NCI-H1417 treated with DMSO at 0.1 percent for 48 hours (cell line): Measurements from ENCODE around the gene MARF1.
"Not testable (repeated sequence)": the region's sequence is repeated elsewhere in the genome, so short reads cannot be mapped to it uniquely, and the experiment has no call there.

ENCODE experiments used
- DNase-seq: peaks from one replicate; lab custom pipeline; 2025; lab: John Stamatoyannopoulos, UW

Gene MARF1

DNA sequence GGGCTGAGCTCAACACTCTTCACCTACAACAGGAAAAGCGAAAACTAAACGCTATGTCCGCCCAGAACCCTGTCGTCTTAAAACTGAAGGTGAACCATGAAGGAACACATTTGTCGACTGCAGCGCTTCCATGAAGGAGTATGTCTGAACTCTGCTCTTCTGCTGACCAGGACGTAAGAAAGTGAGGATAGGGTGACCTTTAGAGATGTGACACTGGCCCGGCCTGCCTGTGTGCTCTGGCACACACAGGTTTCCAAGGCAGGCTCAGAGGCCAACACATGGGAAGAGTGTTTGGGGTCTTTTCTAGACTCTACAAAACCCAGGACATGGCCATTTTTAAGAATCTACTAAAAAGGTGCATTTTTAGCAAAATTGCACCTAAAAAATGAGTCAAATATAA is 21.1 kb downstream of the MARF1 start:
- DNase-seq, result no peak

DNA sequence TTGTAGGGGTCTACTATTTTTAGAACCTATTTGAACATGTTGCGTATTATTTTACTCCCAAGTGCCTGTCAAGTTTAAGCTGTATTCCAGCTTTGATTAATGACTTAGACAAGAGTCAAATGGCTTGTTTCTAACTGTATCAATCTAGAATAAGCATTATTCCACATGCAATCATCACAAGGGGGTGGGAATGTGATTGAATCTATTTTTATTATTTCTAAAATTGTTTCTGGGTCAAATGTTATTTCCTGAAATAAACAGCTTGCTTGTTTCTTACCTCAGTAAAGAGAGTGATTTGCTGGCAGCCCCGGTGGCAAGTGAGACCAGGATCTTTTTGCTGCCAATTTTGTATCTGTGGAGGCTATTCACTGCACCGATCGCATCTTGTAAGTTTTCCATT is 21.5 kb downstream of the MARF1 start:
- no peak for DNase-seq

DNA sequence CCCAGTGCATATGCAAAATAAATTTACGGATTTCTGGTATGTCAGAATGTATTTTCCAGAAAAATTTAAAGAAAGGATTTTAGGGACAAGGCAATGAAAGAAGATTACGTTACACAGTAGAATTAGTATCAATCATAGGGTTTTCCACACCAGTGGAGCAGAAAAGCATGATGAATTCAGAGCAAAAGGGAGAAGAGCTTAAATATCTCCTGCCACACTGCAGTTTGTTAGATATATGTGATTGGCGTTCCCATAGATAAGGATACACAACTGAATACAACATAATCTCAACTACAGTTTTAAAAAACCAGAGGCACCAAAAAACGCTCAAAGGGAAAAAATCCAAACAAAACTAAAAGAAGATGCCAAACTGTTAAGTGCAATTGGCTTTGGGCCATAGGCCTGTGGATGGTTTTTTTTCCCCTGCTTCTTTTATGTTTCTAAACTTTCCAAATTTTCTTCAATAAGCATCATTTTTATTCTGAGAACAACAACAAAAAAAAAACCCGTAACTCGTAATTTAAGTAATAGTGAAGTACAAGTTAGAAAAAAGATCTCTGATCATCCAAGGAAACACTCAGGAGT is 22.3 kb downstream of the MARF1 start:
- no peak for DNase-seq

DNA sequence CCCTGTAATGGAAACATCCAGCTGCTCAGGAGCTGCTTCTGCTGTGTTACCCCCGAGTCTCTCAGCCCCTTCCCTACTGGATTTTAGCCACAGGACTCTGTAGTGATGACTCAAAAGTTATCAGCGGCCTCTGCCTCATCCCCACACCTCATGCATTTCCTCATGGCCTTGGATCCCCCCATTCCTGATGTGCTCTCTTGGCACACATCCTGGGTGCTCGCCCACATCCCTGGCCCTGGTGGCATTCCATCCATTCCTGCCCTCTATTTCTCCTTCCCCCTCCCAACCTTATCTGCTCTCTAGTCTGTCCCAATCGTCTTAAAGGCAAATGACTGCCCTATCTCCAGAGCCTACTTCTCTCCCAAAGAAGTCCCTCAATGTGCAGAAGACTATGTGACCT is 24.6 kb downstream of the MARF1 start:
- no peak for DNase-seq

DNA sequence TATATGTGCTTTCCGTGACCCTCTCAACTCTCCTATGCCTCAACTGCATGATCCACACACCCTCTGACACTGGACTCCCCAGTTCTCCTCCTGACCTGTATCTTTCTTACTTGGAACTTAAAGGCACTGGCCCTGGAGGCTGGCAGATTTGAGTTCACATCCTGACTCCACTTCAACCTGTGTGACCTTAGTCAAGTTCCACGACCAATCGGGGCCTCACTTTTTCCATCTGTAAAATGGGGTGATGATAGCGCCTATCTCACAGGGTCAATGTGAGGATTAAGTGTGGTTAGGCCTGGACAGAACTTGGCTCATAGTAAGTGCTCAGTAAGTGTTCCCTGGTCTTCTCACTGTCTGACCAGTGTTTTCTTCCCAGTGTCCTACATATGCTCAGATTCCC is 25.1 kb downstream of the MARF1 start:
- DNase-seq, result no peak

DNA sequence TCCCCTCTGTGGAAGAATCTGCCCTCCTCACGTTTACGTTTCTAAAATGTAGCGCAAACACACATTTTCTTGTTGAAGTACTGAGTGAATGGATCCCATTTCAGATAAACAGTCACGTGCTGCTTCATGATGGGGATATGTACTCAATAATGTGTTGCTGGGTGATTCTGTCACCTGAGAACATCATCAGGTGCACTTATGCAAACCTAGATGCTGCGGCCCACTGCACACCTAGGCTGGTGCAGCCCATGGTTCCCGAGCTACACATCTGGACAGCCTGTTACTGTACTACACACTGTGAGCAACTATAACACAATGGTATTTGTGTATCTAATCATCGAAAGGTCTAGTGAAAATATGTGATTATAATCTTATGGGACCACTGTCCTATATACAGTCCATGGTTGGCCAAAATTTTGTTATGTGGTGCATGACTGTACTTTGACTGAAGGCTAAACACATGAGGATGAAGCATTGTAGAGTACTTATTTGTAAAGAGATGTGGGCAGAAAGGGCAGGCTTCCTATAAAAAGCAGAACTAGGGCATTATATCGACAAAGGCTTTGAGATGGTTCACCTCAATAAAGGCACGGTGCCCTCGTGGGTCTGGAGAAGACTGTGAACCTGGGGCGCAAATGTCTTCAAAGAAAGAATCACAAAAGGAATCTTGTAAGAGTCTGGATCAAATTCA is 26.3 kb downstream of the MARF1 start:
- DNase-seq, result no peak

DNA sequence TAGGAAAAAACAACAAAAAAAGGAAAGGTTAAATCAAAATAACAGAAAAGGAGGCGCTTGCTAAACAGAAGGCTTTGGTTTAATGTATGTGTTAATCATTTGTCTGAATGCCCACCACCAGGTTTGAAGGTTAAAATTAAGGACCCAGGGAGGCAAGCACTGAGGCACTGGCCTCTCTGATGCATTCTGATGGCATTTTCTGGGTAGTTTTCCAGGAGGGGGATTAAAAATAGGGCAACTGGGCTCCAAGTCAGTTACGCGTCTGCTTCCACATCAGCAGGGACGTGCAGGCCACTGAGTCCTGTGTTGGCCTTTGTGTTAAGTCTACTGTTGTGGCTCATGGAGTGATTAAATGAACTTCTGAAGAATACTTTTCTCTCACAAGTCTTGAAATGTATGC is 26.9 kb downstream of the MARF1 start:
- no peak for DNase-seq

DNA sequence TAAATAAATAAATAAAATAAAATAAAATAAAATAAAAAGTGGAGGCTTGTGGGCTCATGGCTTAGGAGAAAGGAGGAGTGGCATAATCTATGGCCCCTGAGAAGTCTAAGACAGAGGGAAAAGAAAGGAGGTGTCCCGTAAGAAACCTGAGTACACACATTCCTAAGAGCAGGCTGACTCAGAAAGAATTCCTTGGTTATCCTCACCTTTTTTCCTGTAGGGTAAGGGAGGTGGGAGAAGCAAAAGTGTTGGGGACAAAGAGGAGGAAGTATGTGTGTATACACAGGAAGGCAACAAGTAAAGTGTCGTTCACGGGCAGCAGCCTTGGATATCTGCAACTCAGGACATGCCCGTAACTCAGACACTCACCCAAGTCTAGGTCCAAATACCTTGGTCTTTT is 29.3 kb downstream of the MARF1 start:
- no peak for DNase-seq

DNA sequence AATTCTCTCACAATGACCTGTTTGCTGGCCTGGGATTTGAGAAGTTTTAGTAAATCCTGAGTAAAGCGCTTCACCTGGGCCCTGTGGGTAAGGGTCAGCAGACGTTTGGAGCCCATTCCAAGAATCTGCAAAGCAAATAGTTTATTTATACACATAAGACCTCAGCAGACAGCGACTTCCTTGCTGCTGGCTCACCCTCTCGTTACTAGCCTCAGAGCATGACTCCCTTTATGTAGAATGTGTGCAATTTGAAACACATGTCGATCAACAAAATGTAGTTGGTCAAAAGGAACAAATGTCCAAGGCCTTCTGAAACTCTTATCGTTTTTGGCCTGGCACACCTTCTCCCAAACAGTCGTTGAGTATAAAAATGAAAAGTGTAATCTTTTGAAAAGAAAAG is 31.3 kb downstream of the MARF1 start:
- no peak for DNase-seq

DNA sequence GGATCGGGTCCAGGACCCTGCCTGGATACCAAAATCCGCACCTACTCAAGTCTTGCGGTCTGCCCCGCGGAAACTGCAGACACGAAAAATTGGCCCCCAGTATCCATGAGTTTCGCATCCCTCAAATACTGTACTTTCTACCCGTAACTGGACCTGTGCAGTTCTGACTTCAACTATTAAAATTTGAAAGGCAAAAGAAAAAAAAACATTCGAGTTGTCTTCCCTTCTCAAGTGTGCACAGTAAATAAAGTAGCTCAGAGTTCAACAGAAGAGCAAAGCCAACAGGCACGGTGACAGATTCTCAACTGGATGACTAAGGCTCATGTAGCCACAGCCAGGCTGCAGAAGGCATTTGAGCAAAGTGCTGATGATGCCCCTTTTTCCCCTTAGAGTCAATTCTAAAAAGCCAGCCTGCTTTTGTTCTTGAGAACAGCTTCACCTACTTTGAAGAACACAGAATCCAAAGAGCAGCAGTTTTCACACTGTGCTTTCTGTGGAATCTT is 32.5 kb downstream of the MARF1 start:
- no peak for DNase-seq

DNA sequence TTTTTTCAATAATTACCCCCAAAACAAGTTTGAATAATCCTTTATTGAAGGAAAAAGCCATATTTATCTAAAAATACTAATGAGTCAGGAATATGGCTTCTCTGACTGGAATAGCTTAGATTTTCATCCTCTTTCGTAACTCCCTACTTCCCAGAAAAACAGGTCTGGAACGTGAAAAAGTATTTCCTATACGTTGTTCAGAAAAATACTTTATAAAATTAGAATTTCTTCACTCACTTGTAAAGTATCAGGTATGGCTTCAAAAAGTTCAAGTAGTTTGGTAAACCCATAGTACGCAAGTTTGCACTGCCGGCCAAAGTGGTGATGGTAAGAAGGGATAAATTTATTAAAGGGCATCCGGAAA is 33.7 kb downstream of the MARF1 start:
- no peak for DNase-seq

DNA sequence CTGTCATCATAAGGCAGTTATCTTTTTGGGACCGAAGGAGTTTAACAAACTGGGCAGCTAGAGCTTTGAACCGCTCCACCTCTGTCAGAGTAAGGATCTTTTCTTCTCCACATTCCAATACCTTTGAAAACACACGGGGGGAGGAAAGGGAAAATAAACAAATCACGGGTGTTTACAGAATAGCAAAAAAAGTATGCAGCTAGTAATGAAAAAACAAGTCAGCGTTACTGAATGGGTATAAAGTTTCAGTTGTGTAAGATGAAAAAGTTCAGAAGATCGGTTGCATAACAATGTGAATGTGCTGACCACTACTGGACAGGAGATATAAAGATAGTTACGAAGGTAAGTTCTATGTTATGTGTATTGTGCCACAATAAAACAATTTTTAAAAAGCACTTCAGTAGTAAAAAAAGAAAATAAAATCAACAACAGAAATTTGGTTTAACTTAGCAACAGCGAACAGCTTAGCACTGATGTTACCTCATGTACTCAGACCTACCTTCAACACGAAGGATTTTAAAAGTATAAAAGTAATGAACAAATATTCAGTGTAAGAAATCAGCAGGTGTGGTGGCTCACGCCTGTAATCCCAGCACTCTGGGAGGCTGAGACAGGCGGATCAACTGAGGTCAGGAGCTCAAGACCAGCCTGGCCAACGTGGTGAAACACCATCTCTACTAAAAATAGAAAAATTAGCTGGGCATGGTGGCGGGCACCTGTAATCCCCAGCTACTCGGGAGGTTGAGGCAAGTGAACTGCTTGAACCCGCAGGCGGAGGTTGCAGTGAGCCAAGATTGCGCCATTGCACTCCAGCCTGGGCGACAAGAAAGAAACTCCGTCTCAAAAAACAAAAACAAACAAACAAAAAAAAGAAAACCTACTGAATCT is 34.3 kb downstream of the MARF1 start:
- DNase-seq, result no peak

DNA sequence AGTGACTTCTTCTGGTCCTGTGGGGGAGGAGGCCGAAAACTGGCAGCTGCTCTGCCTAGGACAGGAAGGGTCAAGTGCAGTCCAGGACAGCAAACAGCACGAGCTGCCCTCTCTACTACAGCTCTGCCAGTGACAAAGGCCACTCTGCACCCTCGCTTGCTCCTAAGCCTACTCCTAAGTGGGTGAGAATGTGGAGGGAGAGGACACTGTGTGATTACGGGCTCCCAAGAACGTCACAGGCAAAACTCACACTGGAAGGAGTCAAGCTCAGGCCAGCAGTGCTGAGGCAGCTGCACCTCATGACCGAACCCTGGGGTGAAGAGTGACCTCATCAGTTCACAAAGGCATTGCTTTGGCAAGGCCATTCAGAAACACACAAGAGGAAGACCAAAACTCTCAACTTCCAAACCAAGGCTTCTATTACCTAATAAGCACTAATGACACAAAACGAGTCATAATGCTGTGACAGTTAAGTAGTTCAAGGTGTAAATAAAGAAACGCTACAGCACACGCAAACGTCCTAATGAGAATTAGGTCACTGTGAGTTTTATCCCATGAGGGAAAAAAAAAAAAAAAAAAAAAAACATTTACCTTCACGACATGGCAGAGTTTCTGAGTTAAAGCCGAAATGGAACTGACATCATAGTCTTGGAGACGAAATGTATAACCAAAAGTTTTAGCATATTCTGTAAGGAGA is 35.1 kb downstream of the MARF1 start:
- DNase-seq, result no peak

DNA sequence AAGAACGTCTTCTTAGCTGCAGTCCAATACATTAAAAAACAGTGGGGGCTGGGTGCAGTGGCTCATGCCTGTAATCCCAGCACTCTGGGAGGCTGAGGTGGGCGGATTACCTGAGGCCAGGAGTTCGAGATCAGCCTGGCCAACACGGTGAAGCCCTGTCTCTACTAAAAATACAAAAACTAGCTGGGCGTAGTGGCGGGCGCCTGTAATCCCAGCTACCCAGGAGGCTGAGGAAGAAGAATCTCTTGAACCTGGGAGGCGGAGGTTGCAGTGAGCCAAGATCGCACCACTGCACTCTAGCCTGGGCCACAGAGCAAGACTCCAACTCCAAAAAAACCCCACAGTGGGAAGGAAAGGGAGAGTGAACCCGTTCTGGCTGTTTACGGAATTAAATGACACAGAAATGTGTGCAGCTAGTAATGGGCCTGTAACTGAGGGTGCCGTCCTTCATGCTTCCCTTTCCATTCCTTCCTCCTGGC is 35.7 kb downstream of the MARF1 start:
- DNase-seq, result not testable (repeated sequence)

DNA sequence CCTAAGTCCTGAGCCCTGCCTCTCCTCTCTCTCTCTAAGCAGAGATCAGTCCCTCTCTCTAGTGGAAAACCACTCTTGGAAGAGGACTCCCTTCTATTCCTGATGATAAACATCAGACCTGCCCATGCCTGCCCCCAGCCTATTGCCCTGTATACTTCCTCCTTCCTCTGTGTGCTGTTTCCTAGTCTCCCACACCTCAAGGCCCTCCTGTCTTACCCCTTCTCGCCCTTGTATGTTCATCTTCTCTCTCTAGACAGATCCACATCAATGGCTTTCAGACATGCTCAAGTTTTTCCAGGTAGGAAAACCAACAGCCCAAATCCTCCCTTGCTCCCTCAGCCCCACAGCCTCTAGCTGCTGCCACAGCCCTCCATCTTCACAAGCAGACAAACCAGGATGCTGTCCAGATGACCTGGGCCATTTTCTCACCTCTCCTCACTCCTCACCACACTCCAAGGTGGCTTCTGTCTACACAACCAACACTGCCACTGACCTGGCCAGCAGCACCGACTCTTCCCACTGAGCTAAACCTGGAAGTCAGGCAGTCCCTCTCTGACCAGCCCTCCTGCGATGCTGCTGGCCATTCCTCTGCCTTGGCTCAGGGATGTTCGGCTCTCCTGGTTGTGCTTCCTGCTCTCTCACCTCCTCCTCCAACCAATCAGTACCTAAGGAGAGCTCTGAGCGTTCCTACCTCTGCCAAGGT is 36.3 kb downstream of the MARF1 start:
- no peak for DNase-seq

DNA sequence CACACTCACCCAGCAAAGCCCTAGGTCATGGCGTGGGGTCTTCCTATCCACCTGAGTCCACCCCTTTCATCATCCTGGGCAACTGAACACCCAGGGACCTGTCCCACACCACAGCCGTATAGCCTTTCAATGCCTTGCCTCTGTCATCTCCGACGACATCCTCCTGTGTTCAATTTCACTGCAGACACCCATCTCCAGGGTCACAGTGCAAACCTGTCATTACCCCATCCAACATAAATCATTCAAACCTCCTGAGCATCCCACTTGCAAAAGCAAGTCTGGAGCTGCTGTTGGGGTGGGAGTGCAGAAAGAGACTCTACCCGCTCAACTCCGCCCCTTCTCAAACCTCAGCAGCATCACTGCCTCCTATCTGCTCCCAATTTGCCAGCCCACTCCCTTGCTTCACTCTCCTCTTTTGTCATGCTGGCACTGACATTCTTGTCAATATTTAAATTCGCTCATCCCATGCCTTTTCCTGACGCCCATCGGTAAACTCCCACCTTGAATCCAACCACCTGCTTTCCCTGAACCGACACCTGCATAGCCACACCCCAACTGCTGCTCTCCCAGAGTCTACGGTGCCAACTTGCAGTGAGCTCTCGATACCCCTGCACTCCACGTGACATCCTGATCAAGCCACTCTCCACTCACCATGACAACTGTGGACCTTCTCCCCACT is 37.0 kb downstream of the MARF1 start:
- no peak for DNase-seq

DNA sequence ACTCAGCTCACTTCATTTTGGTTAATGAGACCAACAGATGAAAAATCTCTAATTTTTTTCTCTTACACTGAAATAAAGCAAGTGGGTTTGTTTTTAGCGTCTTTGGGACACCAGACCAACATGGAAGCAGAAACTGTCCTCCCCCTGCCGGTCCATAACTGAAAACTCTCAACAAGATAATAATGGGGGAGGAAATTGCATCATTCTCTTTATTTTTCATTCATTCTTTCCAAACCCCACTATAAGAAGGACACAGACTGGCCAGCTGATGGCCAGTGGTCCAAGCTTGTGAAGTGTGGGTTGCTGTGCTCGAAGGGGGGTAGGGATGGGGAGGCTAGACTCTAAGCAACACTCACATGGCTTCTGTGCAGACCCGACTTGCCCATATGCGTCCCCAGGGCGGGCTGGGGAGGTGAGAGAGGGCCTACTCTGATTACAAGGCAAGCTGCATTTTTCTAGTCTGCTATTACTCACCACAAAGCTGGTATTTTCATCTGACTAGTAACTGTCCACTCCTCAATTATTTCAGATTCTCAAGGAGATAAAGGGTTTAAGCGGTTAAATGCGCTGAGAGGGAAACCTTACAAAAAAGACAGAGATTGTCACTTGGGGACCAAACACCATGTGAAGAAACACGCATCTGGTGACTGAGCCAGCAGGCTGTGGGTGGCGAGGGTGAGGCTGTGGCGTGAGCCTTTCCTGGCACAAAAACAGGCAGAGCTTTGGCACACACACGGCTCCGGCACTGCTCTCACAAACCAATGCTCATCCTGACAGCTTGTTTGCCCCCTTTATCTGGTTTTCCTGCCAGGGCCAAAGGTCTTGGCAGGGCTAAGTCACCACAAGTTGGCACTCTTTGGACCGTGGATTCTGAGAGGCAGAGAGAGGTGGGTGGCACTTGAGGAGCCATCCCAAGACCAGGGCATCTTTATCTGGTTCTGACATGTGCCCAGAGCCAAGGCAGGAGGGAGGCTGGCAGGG is 38.2 kb downstream of the MARF1 start:
- DNase-seq, result no peak

DNA sequence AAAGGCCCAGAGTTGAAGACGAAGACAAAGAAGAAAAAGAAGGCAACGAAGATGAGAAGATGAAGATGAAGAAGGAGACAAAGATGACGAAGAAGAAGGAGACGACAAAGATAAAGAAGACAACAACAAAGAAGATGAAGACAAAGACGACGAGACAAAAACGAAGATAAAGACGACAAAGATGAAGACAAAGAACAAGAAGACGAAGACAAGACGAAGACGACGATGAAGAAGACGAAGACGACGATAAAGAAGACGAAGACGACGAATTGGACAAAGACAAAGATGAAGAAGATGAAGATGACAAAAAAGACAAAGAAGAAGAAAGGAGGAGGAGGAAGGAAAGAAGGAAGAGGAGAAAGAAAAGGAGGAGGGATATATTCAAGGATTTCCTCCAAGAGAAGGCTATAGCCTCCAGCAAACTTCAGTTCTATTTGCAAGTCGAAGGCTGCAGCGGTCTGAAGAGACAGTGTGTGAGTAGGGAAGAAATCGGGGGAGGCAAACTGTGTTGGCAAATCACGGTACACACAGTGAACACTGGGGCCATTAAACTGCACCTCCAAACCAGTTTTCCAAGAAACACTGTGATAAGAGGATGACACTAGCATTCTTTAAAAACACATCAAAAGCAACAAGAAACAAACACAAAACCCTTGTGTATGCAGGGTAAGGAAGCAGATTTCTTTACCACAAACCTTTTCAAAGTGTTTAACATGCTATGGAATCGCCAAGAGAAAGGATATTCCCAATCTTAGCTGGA is 40.5 kb downstream of the MARF1 start:
- DNase-seq, result no peak

DNA sequence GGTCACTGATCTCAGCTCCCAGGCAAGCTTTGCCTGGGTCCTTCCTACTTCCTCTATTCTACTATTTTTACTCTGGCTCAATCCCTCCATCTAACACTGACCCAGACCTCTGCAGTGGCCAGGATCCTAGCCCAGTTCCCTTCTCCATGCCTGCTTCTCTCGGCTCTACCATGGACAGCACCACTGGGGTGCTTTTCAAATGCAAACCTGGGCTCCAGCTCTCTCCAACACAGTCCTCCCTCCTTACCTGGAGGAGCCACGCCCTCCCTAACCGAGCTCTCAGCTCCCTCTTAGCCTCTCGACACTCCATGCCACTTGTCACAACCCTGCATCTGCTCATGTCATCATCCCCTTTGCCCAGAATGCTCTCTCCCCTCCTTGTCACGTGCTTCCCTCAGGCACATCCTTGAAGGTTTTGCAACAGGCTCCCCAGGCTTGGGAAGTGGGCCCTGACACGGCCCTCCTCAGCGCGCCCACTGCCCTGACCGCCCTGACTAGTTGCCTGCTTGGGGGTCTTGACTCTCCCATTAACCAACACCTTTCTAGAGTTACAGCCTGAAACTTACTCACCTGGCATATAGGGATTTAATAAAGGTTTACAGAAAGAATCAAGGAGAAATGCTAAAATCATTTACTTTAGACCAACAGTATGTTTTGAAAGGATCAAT is 41.6 kb downstream of the MARF1 start:
- no peak for DNase-seq
